A549 (cell line): ENCODE results near the gene ATP1A2.

Experiments
- BCL3 ChIP-seq: fragments of >200 bp; sonication (Bioruptor Twin); formaldehyde crosslinking; IDR thresholded peaks from 3 replicates; pipeline ENCODE4 v1.6.1; 2016
- CTCF ChIP-seq: fragments of >200 bp; sonication (Bioruptor Twin); formaldehyde crosslinking; IDR thresholded peaks from 3 replicates; pipeline ENCODE4 v1.5.1; 2016
- ELK1 ChIP-seq: fragments of 150-350 bp; IDR thresholded peaks from 2 replicates; pipeline ENCODE4 v1.6.1; 2014; ENCODE audit warnings: low read depth, mild to moderate bottlenecking, low read length
- ESRRA ChIP-seq: fragments of 150-350 bp; IDR thresholded peaks from 2 replicates; pipeline ENCODE4 v1.6.1; 2014; ENCODE audit warnings: mild to moderate bottlenecking, low read length, borderline replicate concordance
- POLR2A ChIP-seq: IDR thresholded peaks from 2 replicates; pipeline ENCODE4 v1.6.1; 2012; ENCODE audit warnings: mild to moderate bottlenecking, low read length
- POLR2AphosphoS2 ChIP-seq: conservative IDR thresholded peaks from 2 replicates; pipeline ENCODE4 v1.6.1; 2012; ENCODE audit warnings: low read length, improper control_type of control experiment, inconsistent platforms
- RFX5 ChIP-seq: fragments of 450-650 bp; IDR thresholded peaks from 2 replicates; pipeline ENCODE4 v1.7.1; 2014; ENCODE audit warnings: antibody characterized with exemption, mild to moderate bottlenecking, moderate library complexity

GRCh38 chr1:160122978-160123495 lies 7.5 kb downstream of the ATP1A2 start:
- TF ChIP-seq CTCF (no peak), POLR2A (no peak), RFX5 (no peak), POLR2AphosphoS2 (no peak), BCL3 (no peak), ELK1 (no peak), ESRRA (no peak)
